Activated CD8-positive, alpha-beta memory T cell treated with anti-CD3 and anti-CD28 coated beads, Interleukin-2, amount 50 U/mL, for 24 hours (primary cell): ENCODE data around the gene HLCS.

Experiments
- DNase-seq: peaks from one replicate; pipeline ENCODE4 v3.0.0-alpha.2; 2020; ENCODE audit errors: extremely low read depth

The HLCS gene

GRCh38 chr21:36780861-36781260 is 185.6 kb downstream of the HLCS start:
- no peak for DNase-seq

- no peak for DNase-seq
Observed at GRCh38 chr21:36776981-36777617, 189.4 kb downstream of the HLCS start.

- no peak for DNase-seq
Observed at GRCh38 chr21:36773995-36774394, 192.5 kb downstream of the HLCS start.

- DNase-seq: no peak
Observed at GRCh38 chr21:36773117-36773516, 193.4 kb downstream of the HLCS start.

GRCh38 chr21:36769051-36769839 is 197.2 kb downstream of the HLCS start:
- DNase-seq: no peak

GRCh38 chr21:36768496-36768895 is 198.0 kb downstream of the HLCS start:
- DNase-seq: no peak

GRCh38 chr21:36767096-36767495 is 199.4 kb downstream of the HLCS start:
- DNase-seq: no peak

- no peak for DNase-seq
Observed at GRCh38 chr21:36766511-36766910, 200.0 kb downstream of the HLCS start.

- DNase-seq: no peak
Observed at GRCh38 chr21:36765229-36765628, 201.2 kb downstream of the HLCS start.

GRCh38 chr21:36763305-36763704 is 203.2 kb downstream of the HLCS start:
- DNase-seq: no peak

- DNase-seq: no peak
Observed at GRCh38 chr21:36762642-36763041, 203.8 kb downstream of the HLCS start.

GRCh38 chr21:36761685-36762084 is 204.8 kb downstream of the HLCS start:
- DNase-seq: no peak

- no peak for DNase-seq
Observed at GRCh38 chr21:36759348-36760083, 207.0 kb downstream of the HLCS start.

- no peak for DNase-seq
Observed at GRCh38 chr21:36757196-36757595, 209.3 kb downstream of the HLCS start.

- no peak for DNase-seq
Observed at GRCh38 chr21:36756527-36756926, 209.9 kb downstream of the HLCS start.

- no peak for DNase-seq
Observed at GRCh38 chr21:36754241-36754898, 212.1 kb downstream of the HLCS start.

- DNase-seq: no peak
Observed at GRCh38 chr21:36753556-36753955, 212.9 kb downstream of the HLCS start.

- no peak for DNase-seq
Observed at GRCh38 chr21:36751383-36751782, 215.1 kb downstream of the HLCS start.

- DNase-seq: no peak
Observed at GRCh38 chr21:36750576-36750959, 215.9 kb downstream of the HLCS start.

- DNase-seq: no peak
Observed at GRCh38 chr21:36749935-36750575, 216.4 kb downstream of the HLCS start.

GRCh38 chr21:36747815-36748383 is 218.6 kb downstream of the HLCS start:
- DNase-seq: no peak
